Measurements from ENCODE around the gene LUC7L3.

LUC7L3 gene, protein sequence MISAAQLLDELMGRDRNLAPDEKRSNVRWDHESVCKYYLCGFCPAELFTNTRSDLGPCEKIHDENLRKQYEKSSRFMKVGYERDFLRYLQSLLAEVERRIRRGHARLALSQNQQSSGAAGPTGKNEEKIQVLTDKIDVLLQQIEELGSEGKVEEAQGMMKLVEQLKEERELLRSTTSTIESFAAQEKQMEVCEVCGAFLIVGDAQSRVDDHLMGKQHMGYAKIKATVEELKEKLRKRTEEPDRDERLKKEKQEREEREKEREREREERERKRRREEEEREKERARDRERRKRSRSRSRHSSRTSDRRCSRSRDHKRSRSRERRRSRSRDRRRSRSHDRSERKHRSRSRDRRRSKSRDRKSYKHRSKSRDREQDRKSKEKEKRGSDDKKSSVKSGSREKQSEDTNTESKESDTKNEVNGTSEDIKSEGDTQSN

GRCh38 chr17:50719144-50719923 lies at the start of gene LUC7L3:
Gene LUC7L3 (plus strand): TSS chr17:50719603. CDS start chr17:50719733, 130 bp downstream.
- TF ChIP-seq, protein P1, sequence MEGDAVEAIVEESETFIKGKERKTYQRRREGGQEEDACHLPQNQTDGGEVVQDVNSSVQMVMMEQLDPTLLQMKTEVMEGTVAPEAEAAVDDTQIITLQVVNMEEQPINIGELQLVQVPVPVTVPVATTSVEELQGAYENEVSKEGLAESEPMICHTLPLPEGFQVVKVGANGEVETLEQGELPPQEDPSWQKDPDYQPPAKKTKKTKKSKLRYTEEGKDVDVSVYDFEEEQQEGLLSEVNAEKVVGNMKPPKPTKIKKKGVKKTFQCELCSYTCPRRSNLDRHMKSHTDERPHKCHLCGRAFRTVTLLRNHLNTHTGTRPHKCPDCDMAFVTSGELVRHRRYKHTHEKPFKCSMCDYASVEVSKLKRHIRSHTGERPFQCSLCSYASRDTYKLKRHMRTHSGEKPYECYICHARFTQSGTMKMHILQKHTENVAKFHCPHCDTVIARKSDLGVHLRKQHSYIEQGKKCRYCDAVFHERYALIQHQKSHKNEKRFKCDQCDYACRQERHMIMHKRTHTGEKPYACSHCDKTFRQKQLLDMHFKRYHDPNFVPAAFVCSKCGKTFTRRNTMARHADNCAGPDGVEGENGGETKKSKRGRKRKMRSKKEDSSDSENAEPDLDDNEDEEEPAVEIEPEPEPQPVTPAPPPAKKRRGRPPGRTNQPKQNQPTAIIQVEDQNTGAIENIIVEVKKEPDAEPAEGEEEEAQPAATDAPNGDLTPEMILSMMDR (conservative IDR thresholded peaks at IDR 0.05; ENCODE audit: control insufficient read depth, insufficient read depth, low read depth, low read length): no peak
- DNase-seq (ENCODE audit: low read depth): peak; percentile 90
- peak within 1 kb of the TSS; percentile 91 for H3K4me3 ChIP-seq (ENCODE audit: control insufficient read depth, low read depth, low read length)

- no peak for DNase-seq (ENCODE audit: low read depth)
- TF ChIP-seq, protein P1 (conservative IDR thresholded peaks at IDR 0.05; ENCODE audit: control insufficient read depth, insufficient read depth, low read depth, low read length): no peak
- no peak overlapping the region for H3K4me3 ChIP-seq (ENCODE audit: control insufficient read depth, low read depth, low read length)
These were observed 47.3 kb upstream of the LUC7L3 start for GRCh38 chr17:50672071-50672470.

- TF ChIP-seq, protein P1 (conservative IDR thresholded peaks at IDR 0.05; ENCODE audit: control insufficient read depth, insufficient read depth, low read depth, low read length): no peak
- no peak overlapping the region for H3K4me3 ChIP-seq (ENCODE audit: control insufficient read depth, low read depth, low read length)
- no peak for DNase-seq (ENCODE audit: low read depth)
These were observed 46.4 kb upstream of the LUC7L3 start for GRCh38 chr17:50672831-50673551.

- TF ChIP-seq, protein P1 (conservative IDR thresholded peaks at IDR 0.05; ENCODE audit: control insufficient read depth, insufficient read depth, low read depth, low read length): no peak
- no peak for DNase-seq (ENCODE audit: low read depth)
- no peak overlapping the region for H3K4me3 ChIP-seq (ENCODE audit: control insufficient read depth, low read depth, low read length)
These were observed 44.2 kb upstream of the LUC7L3 start for GRCh38 chr17:50675190-50675589.

GRCh38 chr17:50675627-50676026 lies 43.8 kb upstream of the LUC7L3 start:
- TF ChIP-seq, protein P1 (conservative IDR thresholded peaks at IDR 0.05; ENCODE audit: control insufficient read depth, insufficient read depth, low read depth, low read length): no peak
- DNase-seq (ENCODE audit: low read depth): no peak

More at GRCh38 chr17:50675627-50676026, 43.8 kb upstream of the LUC7L3 start:
- H3K4me3 ChIP-seq (ENCODE audit: control insufficient read depth, low read depth, low read length): no peak overlapping the region
